EH (cell line): ENCODE data around the gene HAGH.

ENCODE experiments used
- DNase-seq: peaks from one replicate; pipeline ENCODE4 v3.0.0-alpha.2; 2015; ENCODE audit warnings: low read depth

HAGH gene

GRCh38 chr16:1762196-1762878, 64.3 kb downstream of the HAGH start:
- no peak for DNase-seq

- DNase-seq = no peak
These were observed 64.9 kb downstream of the HAGH start for GRCh38 chr16:1761751-1762150.

- DNase-seq = no peak
These were observed 65.7 kb downstream of the HAGH start for GRCh38 chr16:1760911-1761310.

- no peak for DNase-seq
These were observed 67.1 kb downstream of the HAGH start for GRCh38 chr16:1759511-1759910.

- no peak for DNase-seq
These were observed 67.7 kb downstream of the HAGH start for GRCh38 chr16:1758923-1759322.

- no peak for DNase-seq
These were observed 68.7 kb downstream of the HAGH start for GRCh38 chr16:1757714-1758461.
